Raji (cell line): ENCODE measurements around the gene MEI4.

Experiments used
- POLR2A ChIP-seq: IDR thresholded peaks from 2 replicates; pipeline ENCODE4 v1.6.1; 2011; ENCODE audit warnings: low read depth, low read length, control low read depth; ENCODE audit not compliant: insufficient read depth

Gene MEI4

GRCh38 chr6:77652739-77653138, at the start of gene MEI4:
Gene MEI4 (plus strand): TSS chr6:77653039. CDS start chr6:77690672, 37,633 bp downstream.
- TF ChIP-seq POLR2A = no peak

GRCh38 chr6:77604476-77604875, 48.4 kb upstream of the MEI4 start:
- no peak for TF ChIP-seq POLR2A

- no peak for TF ChIP-seq POLR2A
Observed at GRCh38 chr6:77607004-77607403, 45.8 kb upstream of the MEI4 start.

GRCh38 chr6:77609106-77609505, 43.7 kb upstream of the MEI4 start:
- TF ChIP-seq POLR2A = no peak

- TF ChIP-seq POLR2A = no peak
Observed at GRCh38 chr6:77619114-77619513, 33.7 kb upstream of the MEI4 start.

GRCh38 chr6:77620278-77620882, 32.5 kb upstream of the MEI4 start:
- TF ChIP-seq POLR2A = no peak

GRCh38 chr6:77624515-77624914, 28.3 kb upstream of the MEI4 start:
- TF ChIP-seq POLR2A = no peak

GRCh38 chr6:77626426-77626825, 26.4 kb upstream of the MEI4 start:
- TF ChIP-seq POLR2A = no peak

- TF ChIP-seq POLR2A = no peak
Observed at GRCh38 chr6:77630014-77630413, 22.8 kb upstream of the MEI4 start.

- TF ChIP-seq POLR2A = no peak
Observed at GRCh38 chr6:77633471-77633870, 19.4 kb upstream of the MEI4 start.

- TF ChIP-seq POLR2A = no peak
Observed at GRCh38 chr6:77633993-77634715, 18.7 kb upstream of the MEI4 start.

- TF ChIP-seq POLR2A = no peak
Observed at GRCh38 chr6:77638129-77638830, 14.6 kb upstream of the MEI4 start.

GRCh38 chr6:77644102-77644705, 8.6 kb upstream of the MEI4 start:
- TF ChIP-seq POLR2A = no peak

GRCh38 chr6:77650098-77650663, 2.7 kb upstream of the MEI4 start:
- no peak for TF ChIP-seq POLR2A

GRCh38 chr6:77653816-77654215, 977 bp downstream of the MEI4 start:
- TF ChIP-seq POLR2A = no peak

- TF ChIP-seq POLR2A = no peak
Observed at GRCh38 chr6:77656999-77657764, 4.3 kb downstream of the MEI4 start.
